H1 (cell line): ENCODE measurements around the gene ASH1L. TPM values are rescaled to one million over a fixed set of nuclear protein-coding genes. Genes with fewer than 3 reads are reported as not detected.
A peak's percentile ranks its signal among the peaks of the same experiment; 100 is the strongest.

Source experiments
- CTCF ChIA-PET: fragments of 300-600 bp; sonication (Branson Sonifier 250); formaldehyde crosslinking; loops from one replicate; lab custom pipeline; 2021; ENCODE audit not compliant: partially characterized antibody; lab: Charles Lee
- POLR2A ChIA-PET: fragments of 300-600 bp; sonication (Branson Sonifier 250); formaldehyde crosslinking; loops from one replicate; lab custom pipeline; 2021; ENCODE audit warnings: inconsistent platforms; ENCODE audit not compliant: partially characterized antibody; lab: Charles Lee
- DNase-seq, 2 experiments: peaks; one replicate each; pipeline versions ENCODE4 v3.0.0 to v3.0.0-alpha.2; 2010 to 2022; ENCODE audit warnings: low spot score in 2 of 2, low read depth in 1 of 2, mixed read lengths in 1 of 2
- FAIRE-seq: peaks from 2 replicates; lab custom pipeline; 2011; peaks lifted over from hg19 to GRCh38; lab: Jason Lieb, UNC
- H2AFZ ChIP-seq: 2 replicates; pipeline ENCODE4 v1.8.1; 2012; ENCODE audit warnings: low read length, inconsistent platforms
- H2AK5ac ChIP-seq: 2 replicates; pipeline ENCODE4 v1.6.1; 2013; ENCODE audit warnings: low read depth, low read length
- H2BK120ac ChIP-seq: replicated peaks from 2 replicates; pipeline ENCODE3; 2013; ENCODE audit warnings: low read depth, low read length, inconsistent platforms
- H2BK12ac ChIP-seq: 2 replicates; pipeline ENCODE4 v1.6.1; 2013; ENCODE audit warnings: low read depth, low read length
- H2BK15ac ChIP-seq: 2 replicates; pipeline ENCODE4 v1.6.1; 2013; ENCODE audit warnings: low read length
- H2BK20ac ChIP-seq: 2 replicates; pipeline ENCODE4 v1.6.1; 2013; ENCODE audit warnings: low read length
- H2BK5ac ChIP-seq: 2 replicates; pipeline ENCODE4 v1.6.1; 2013; ENCODE audit warnings: low read depth, low read length
- H3K14ac ChIP-seq: 2 replicates; pipeline ENCODE4 v1.6.1; 2013; ENCODE audit warnings: inconsistent platforms; ENCODE audit not compliant: insufficient read length
- H3K18ac ChIP-seq: 2 replicates; pipeline ENCODE4 v1.6.1; 2013; ENCODE audit warnings: low read length; ENCODE audit errors: extremely low read depth
- H3K23ac ChIP-seq: 2 replicates; pipeline ENCODE4 v1.6.1; 2013; ENCODE audit warnings: inconsistent platforms; ENCODE audit not compliant: insufficient read length
- H3K23me2 ChIP-seq: 2 replicates; pipeline ENCODE4 v1.6.1; 2013; ENCODE audit warnings: low read depth, low read length
- H3K27ac ChIP-seq: 2 replicates; pipeline ENCODE4 v1.6.1; 2011; ENCODE audit warnings: low read depth, low read length, inconsistent platforms
- H3K27me3 ChIP-seq, 4 experiments: replicated peaks in 1 of 4; 1 replicate in 1 of 4; 2 replicates in 3 of 4; pipeline versions ENCODE4 v1.6.1 to v1.8.1; 2011 to 2013; ENCODE audit warnings: low read length in 3 of 4, mild to moderate bottlenecking in 3 of 4, inconsistent platforms in 2 of 4, mixed read lengths in 2 of 4, moderate library complexity in 1 of 4; ENCODE audit not compliant: control insufficient read depth in 3 of 4, insufficient read depth in 3 of 4; ENCODE audit errors: extremely low read depth in 1 of 4
- H3K36me3 ChIP-seq, 4 experiments: 2 replicates each; pipeline versions ENCODE4 v1.6.1 to v1.8.1; 2011 to 2013; ENCODE audit warnings: mild to moderate bottlenecking in 4 of 4, low read length in 3 of 4, moderate library complexity in 2 of 4, control low read depth in 1 of 4, inconsistent platforms in 1 of 4; ENCODE audit not compliant: insufficient read depth in 4 of 4, control insufficient read depth in 2 of 4
- H3K4ac ChIP-seq: replicated peaks from 2 replicates; pipeline ENCODE3; 2013; ENCODE audit warnings: low read length, low read depth, mixed read lengths, inconsistent platforms; ENCODE audit not compliant: insufficient read length
- H3K4me1 ChIP-seq, 4 experiments: replicated peaks in 1 of 4; 1 replicate in 1 of 4; 2 replicates in 3 of 4; pipeline versions ENCODE4 v1.6.1 to v1.8.1; 2011 to 2013; ENCODE audit warnings: low read length in 3 of 4, inconsistent platforms in 2 of 4, mixed read lengths in 1 of 4; ENCODE audit not compliant: insufficient read depth in 4 of 4, control insufficient read depth in 3 of 4
- H3K4me2 ChIP-seq, 2 experiments: 2 replicates each; pipeline versions ENCODE4 v1.6.1 to v1.8.1; 2011 to 2013; ENCODE audit warnings: low read depth in 2 of 2, low read length in 2 of 2, control low read depth in 1 of 2, inconsistent platforms in 1 of 2, mild to moderate bottlenecking in 1 of 2; ENCODE audit not compliant: insufficient read depth in 1 of 2
- H3K4me3 ChIP-seq, 4 experiments: fragments of 200-600, 300-600 bp in 1 of 4; sonication (generic), shearing (Covaris generic), sonication (Bioruptor Twin) in 1 of 4; 2 replicates each; pipeline versions ENCODE4 v1.5.1 to v1.8.1; 2011 to 2016; ENCODE audit warnings: low read length in 4 of 4, low read depth in 3 of 4, control low read depth in 2 of 4, inconsistent platforms in 2 of 4, mild to moderate bottlenecking in 2 of 4, mixed read lengths in 1 of 4, moderate library complexity in 1 of 4; ENCODE audit not compliant: insufficient read depth in 2 of 4; ENCODE audit errors: extremely low read depth in 1 of 4
- H3K56ac ChIP-seq: replicated peaks from 2 replicates; pipeline ENCODE3; 2013; ENCODE audit warnings: low read depth, mild to moderate bottlenecking, mixed read lengths, low read length, inconsistent platforms; ENCODE audit not compliant: insufficient read length
- H3K79me1 ChIP-seq: 2 replicates; pipeline ENCODE4 v1.6.1; 2013; ENCODE audit warnings: low read depth, low read length, control low read depth
- H3K79me2 ChIP-seq, 2 experiments: 2 replicates each; pipeline versions ENCODE4 v1.6.1 to v1.8.1; 2012 to 2013; ENCODE audit warnings: low read length in 2 of 2, mild to moderate bottlenecking in 2 of 2, inconsistent platforms in 1 of 2; ENCODE audit not compliant: insufficient read depth in 2 of 2, control insufficient read depth in 1 of 2
- H3K9ac ChIP-seq, 4 experiments: replicated peaks in 1 of 4; 1 replicate in 1 of 4; 2 replicates in 3 of 4; pipeline versions ENCODE4 v1.6.1 to v1.8.1; 2011 to 2013; ENCODE audit warnings: low read depth in 3 of 4, low read length in 3 of 4, control low read depth in 2 of 4, mild to moderate bottlenecking in 2 of 4, moderate library complexity in 2 of 4, inconsistent platforms in 1 of 4; ENCODE audit errors: extremely low read depth in 1 of 4
- H3K9me3 ChIP-seq, 2 experiments: 2 replicates each; pipeline versions ENCODE4 v1.6.1 to v1.8.1; 2012 to 2013; ENCODE audit warnings: mild to moderate bottlenecking in 2 of 2, moderate library complexity in 2 of 2, control low read depth in 1 of 2, inconsistent platforms in 1 of 2, low read depth in 1 of 2, low read length in 1 of 2, mixed read lengths in 1 of 2; ENCODE audit not compliant: insufficient read depth in 2 of 2
- H4K20me1 ChIP-seq, 2 experiments: replicated peaks in 1 of 2; 2 replicates each; pipeline versions ENCODE3 to v1.8.1; 2011 to 2013; ENCODE audit warnings: inconsistent platforms in 2 of 2, low read length in 2 of 2, mild to moderate bottlenecking in 1 of 2; ENCODE audit not compliant: insufficient read depth in 2 of 2, control insufficient read depth in 1 of 2
- H4K5ac ChIP-seq: 2 replicates; pipeline ENCODE4 v1.6.1; 2013; ENCODE audit warnings: low read length, low read depth, mixed read lengths, inconsistent platforms; ENCODE audit not compliant: insufficient read length
- H4K8ac ChIP-seq: 2 replicates; pipeline ENCODE4 v1.8.0; 2013; ENCODE audit warnings: mild to moderate bottlenecking, moderate library complexity, low read length, inconsistent platforms; ENCODE audit not compliant: insufficient read depth; ENCODE audit errors: extremely low read depth
- H4K91ac ChIP-seq: replicated peaks from 2 replicates; pipeline ENCODE3; 2013; ENCODE audit warnings: low read length, mixed read lengths, inconsistent platforms; ENCODE audit not compliant: insufficient read length
- KDM4A ChIP-seq: IDR thresholded peaks from one replicate; pipeline ENCODE4 v1.7.1; 2012; ENCODE audit warnings: low read depth, mild to moderate bottlenecking, moderate library complexity, low read length, inconsistent platforms; ENCODE audit not compliant: severe bottlenecking
- KDM5A ChIP-seq: fragments of 200-600 bp; IDR thresholded peaks from 2 replicates; pipeline ENCODE4 v1.7.1; 2012; ENCODE audit warnings: mild to moderate bottlenecking, low read length, inconsistent platforms, mixed read lengths
- WGBS, 2 experiments: shearing (Covaris generic) in 1 of 2; methylation state at CpG; one replicate each; pipeline versions ENCODE4 v1.1.6 to v1.1.7; 2013 to 2015; ENCODE audit warnings: low lambda C conversion rate in 2 of 2, mixed read lengths in 2 of 2, inconsistent platforms in 1 of 2, low coverage in 1 of 2, missing lambda C conversion rate in 1 of 2; ENCODE audit not compliant: insufficient replicate concordance in 2 of 2, insufficient coverage in 1 of 2, insufficient read length in 1 of 2; ENCODE audit errors: extremely low coverage in 1 of 2, missing lambda C conversion rate in 1 of 2; 5-methylcytosine and 5-hydroxymethylcytosine counted together
- polyA plus RNA-seq, 7 experiments: library from polyadenylated mRNA; depleted of rRNA in 3 of 7; stranded (reverse) in 5 of 7; unstranded in 2 of 7; fragments of >200 nt in 5 of 7; fragments of 200-250 nt in 2 of 7; gene quantifications; 1 replicate in 5 of 7; 2 replicates in 1 of 7; 4 replicates in 1 of 7; pipeline versions ENCODE4 v1.2.1 to v1.2.3, GENCODE V29; 2011 to 2013; ENCODE audit warnings: missing spikeins in 2 of 7, mixed read lengths in 2 of 7
- total RNA-seq: library from RNA; stranded (reverse); fragmentation: NEBNext Ultra II Directional; extraction: Animal tissue kit (Norgen Biotek cat#: 25700); gene quantifications from 2 replicates; pipeline ENCODE4 v1.2.1, GENCODE V29; 2021

ASH1L gene
- total and polyA plus RNA-seq, 2 of the 8 experiments (the other 6 are each of a cell fraction or from before 2014, with no cell fraction given), result 7.5 to 27.6 TPM

GRCh38 chr1:155300024-155300423, 262.6 kb downstream of the ASH1L start:
- H2BK5ac ChIP-seq, result no peak overlapping the region
- no peak overlapping the region for H3K14ac ChIP-seq
- 0 out of 2 replicates have a peak overlapping the region, but pooled peaks have one; percentile 27 for H2BK12ac ChIP-seq
- H3K9me3 ChIP-seq, result no peaks in the 10 kb centered on the region
- ChIA-PET CTCF (interaction anchor here (1.4 to 5.3 kb wide), 5 partner anchors 7 to 49 kb away, joined by 4 to 29 read pairs (median 11); partner anchors contain the start of gene FDPS), POLR2A (interaction anchor here (1.1 to 2.2 kb wide), 4 partner anchors 33 to 105 kb away, joined by 3 to 6 read pairs (median 4); partner anchors contain the start of gene SCAMP3)
- peaks cover 3 to 16% (median 5%) of the 10 kb centered on the region in 4 experiments; a peak in 6 of 7 replicates for H3K4me1 ChIP-seq
- peaks cover 0 to 6% (median 3%) of the 10 kb centered on the region in 4 experiments; a peak in 5 of 7 replicates for H3K27me3 ChIP-seq
- no peak overlapping the region for H2BK20ac ChIP-seq
- H3K4me3 ChIP-seq, result no peak overlapping the region
- H3K23me2 ChIP-seq, result peaks cover 3% of the 10 kb centered on the region; the same call in 1 of the 2 replicates
- H3K36me3 ChIP-seq, result no peaks in the 10 kb centered on the region
- no peak overlapping the region for H4K91ac ChIP-seq
- DNase-seq (no peak), FAIRE-seq (no peak)
- H4K8ac ChIP-seq, result no peak overlapping the region
- no peak overlapping the region for H3K56ac ChIP-seq
- WGBS, 2 experiments, result 90% methylated on average over 8 of the region's 8 CpGs; no CpG with 5 or more reads in 1 of the 2 experiments
- no peak overlapping the region for H2AFZ ChIP-seq
- H3K9ac ChIP-seq, result no peak overlapping the region
- H3K79me1 ChIP-seq, result no peaks in the 10 kb centered on the region
- H3K27ac ChIP-seq, result no peak overlapping the region
- H3K18ac ChIP-seq, result no peak overlapping the region
- no peaks in the 10 kb centered on the region for H4K20me1 ChIP-seq
- H3K23ac ChIP-seq, result no peak overlapping the region
- H2BK15ac ChIP-seq, result no peak overlapping the region
- no peaks in the 10 kb centered on the region for H3K79me2 ChIP-seq
- no peak overlapping the region for H2AK5ac ChIP-seq
- no peak overlapping the region for H2BK120ac ChIP-seq
- no peak for TF ChIP-seq KDM5A
- no peak for TF ChIP-seq KDM4A
- no peak overlapping the region for H4K5ac ChIP-seq
- no peak overlapping the region for H3K4ac ChIP-seq
- H3K4me2 ChIP-seq, result no peak overlapping the region
